ENCODE data around the gene IFI44.

GRCh38 chr1:78624035-78624434 lies 25.6 kb upstream of the IFI44 start:
- TF ChIP-seq EZH2 (IDR thresholded peaks at IDR 0.05; ENCODE audit: low read depth, unreplicated experiment), result no peak
- TF ChIP-seq CTCF (conservative IDR thresholded peaks at IDR 0.05; ENCODE audit: low read depth in 2 of 2), result no peak
- TF ChIP-seq POLR2AphosphoS5 (IDR thresholded peaks at IDR 0.05; ENCODE audit: low read depth), result no peak

Data from GM23338 (cell line).